Effector memory CD4-positive, alpha-beta T cell (primary cell): ENCODE measurements around the gene ZG16.

Experiments used
- DNase-seq, 3 donors: peaks; one replicate each; pipeline ENCODE4 v3.0.0-alpha.2; 2020
- H3K27ac ChIP-seq: 2 replicates; pipeline ENCODE4 v1.7.0; 2013; ENCODE audit warnings: mild to moderate bottlenecking, low read length, moderate library complexity; ENCODE audit not compliant: insufficient read depth, poor library complexity, severe bottlenecking
- H3K27me3 ChIP-seq: replicated peaks from 2 replicates; pipeline ENCODE4 v1.7.0; 2013; ENCODE audit warnings: mild to moderate bottlenecking, low read length; ENCODE audit not compliant: insufficient read depth, control insufficient read depth, poor library complexity, severe bottlenecking
- H3K36me3 ChIP-seq: 2 replicates; pipeline ENCODE4 v1.7.0; 2013; ENCODE audit warnings: mild to moderate bottlenecking, low read length, moderate library complexity; ENCODE audit not compliant: control insufficient read depth, insufficient read depth
- H3K4me1 ChIP-seq: 2 replicates; pipeline ENCODE4 v1.7.0; 2013; ENCODE audit warnings: low read length, mild to moderate bottlenecking; ENCODE audit not compliant: control insufficient read depth, insufficient read depth, poor library complexity, severe bottlenecking
- H3K4me3 ChIP-seq: 2 replicates; pipeline ENCODE4 v1.7.0; 2013; ENCODE audit warnings: low read length, low read depth, mild to moderate bottlenecking; ENCODE audit not compliant: insufficient read depth, poor library complexity, severe bottlenecking
- H3K9me3 ChIP-seq: 2 replicates; pipeline ENCODE4 v1.7.0; 2013; ENCODE audit warnings: mild to moderate bottlenecking, low read length, moderate library complexity; ENCODE audit not compliant: control insufficient read depth

Gene ZG16

DNA sequence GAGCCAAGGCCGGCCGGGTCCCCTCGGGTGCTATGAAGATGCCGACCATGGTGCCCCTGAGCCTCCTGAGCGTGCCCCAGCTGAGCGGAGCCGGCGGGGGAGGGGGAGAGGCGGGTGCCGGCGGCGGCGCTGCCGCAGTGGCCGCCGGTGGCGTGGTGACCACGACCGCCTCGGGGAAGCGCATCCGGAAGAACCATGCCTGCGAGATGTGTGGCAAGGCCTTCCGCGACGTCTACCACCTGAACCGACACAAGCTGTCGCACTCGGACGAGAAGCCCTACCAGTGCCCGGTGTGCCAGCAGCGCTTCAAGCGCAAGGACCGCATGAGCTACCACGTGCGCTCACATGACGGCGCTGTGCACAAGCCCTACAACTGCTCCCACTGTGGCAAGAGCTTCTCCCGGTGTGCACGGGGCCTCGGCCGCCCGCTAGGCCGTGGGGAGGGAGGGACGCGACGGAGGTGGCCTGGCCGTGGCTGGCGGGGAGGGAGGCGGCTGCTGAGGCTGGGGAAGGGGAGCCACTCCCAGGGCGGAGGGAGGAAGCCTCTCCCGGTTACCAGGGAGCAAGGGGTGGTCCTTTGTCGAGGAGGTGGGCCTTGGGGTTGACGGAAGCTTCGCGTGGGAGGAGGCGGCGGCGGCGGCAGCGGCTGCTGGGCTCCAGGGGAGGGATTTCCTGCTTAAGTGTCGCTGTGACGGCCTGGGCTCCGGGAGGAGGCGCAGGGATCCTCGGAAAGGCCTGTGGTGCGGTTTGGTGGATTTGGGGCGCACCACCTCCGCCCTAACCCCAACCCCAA, 29.6 kb downstream of the ZG16 start:
- peak overlapping the region; percentile 85 for H3K27ac ChIP-seq
- peak overlapping the region; percentile 56 for H3K4me3 ChIP-seq
- peaks cover 56% of the 10 kb centered on the region for H3K4me1 ChIP-seq
- no peaks in the 10 kb centered on the region for H3K9me3 ChIP-seq
- H3K27me3 ChIP-seq: no peaks in the 10 kb centered on the region
- peaks cover 7% of the 10 kb centered on the region for H3K36me3 ChIP-seq
- peak; percentile 80 to 86 (median 85) for DNase-seq

- no peak for DNase-seq
- Histone ChIP-seq H3K27ac (peak overlapping the region; percentile 85), H3K4me1 (peaks cover 56% of the 10 kb centered on the region), H3K4me3 (peak overlapping the region; percentile 75), H3K36me3 (peaks cover 7% of the 10 kb centered on the region), H3K9me3 (no peaks in the 10 kb centered on the region), H3K27me3 (no peaks in the 10 kb centered on the region)
Measured at GRCh38 chr16:29808219-29808900, 30.3 kb downstream of the ZG16 start.

DNA sequence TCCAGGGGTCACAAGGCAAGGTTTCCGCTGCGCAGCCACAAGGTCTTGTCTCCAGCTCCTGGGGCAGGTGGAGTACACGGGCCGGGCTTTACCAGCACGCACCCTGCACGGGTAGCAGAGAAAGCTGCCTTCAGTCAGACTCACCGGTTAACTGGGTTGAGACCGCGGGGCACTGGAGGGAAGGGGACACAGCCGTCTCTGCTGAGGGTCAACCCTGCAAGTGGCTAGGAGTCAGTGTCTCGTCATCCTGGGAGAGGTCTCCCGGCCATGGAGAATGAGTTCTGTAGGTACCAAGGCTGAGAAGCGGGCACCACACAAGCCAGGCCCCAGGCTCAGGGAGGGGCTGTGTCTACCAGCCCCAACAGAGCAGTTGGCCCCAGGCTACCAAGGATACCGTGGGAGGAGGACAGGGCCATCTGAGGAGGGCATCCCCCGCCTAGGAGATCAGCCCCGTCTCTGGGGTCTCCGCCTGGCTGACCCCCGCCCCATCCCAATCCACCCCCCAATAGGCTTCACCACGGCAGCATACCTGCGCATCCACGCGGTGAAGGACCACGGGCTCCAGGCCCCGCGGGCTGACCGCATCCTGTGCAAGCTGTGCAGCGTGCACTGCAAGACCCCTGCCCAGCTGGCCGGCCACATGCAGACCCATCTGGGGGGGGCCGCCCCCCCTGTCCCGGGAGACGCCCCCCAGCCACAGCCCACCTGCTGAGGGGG, 31.1 kb downstream of the ZG16 start:
- DNase-seq: no peak
- Histone ChIP-seq H3K9me3 (no peaks in the 10 kb centered on the region), H3K4me1 (peaks cover 59% of the 10 kb centered on the region), H3K27me3 (no peaks in the 10 kb centered on the region), H3K27ac (peak overlapping the region; percentile 85), H3K4me3 (peak overlapping the region; percentile 75), H3K36me3 (peaks cover 7% of the 10 kb centered on the region)

GRCh38 chr16:29809850-29810698, 32.0 kb downstream of the ZG16 start:
- H3K9me3 ChIP-seq: no peaks in the 10 kb centered on the region
- H3K27ac ChIP-seq: peak overlapping the region; percentile 85
- peaks cover 7% of the 10 kb centered on the region for H3K36me3 ChIP-seq
- peaks cover 59% of the 10 kb centered on the region for H3K4me1 ChIP-seq
- peak overlapping the region; percentile 75 for H3K4me3 ChIP-seq
- no peaks in the 10 kb centered on the region for H3K27me3 ChIP-seq
- DNase-seq: peak in 1 of 3 donors; percentile 25

GRCh38 chr16:29810699-29811169, 32.7 kb downstream of the ZG16 start:
- Histone ChIP-seq H3K4me3 (peak overlapping the region; percentile 75), H3K9me3 (no peaks in the 10 kb centered on the region), H3K27ac (peak overlapping the region; percentile 85), H3K27me3 (no peaks in the 10 kb centered on the region), H3K4me1 (peaks cover 63% of the 10 kb centered on the region), H3K36me3 (peaks cover 7% of the 10 kb centered on the region)
- no peak for DNase-seq

- H3K4me3 ChIP-seq: peak overlapping the region; percentile 75
- H3K4me1 ChIP-seq: peaks cover 63% of the 10 kb centered on the region
- DNase-seq: peak; percentile 60 to 70 (median 62)
- H3K9me3 ChIP-seq: no peaks in the 10 kb centered on the region
- H3K27me3 ChIP-seq: no peaks in the 10 kb centered on the region
- peaks cover 7% of the 10 kb centered on the region for H3K36me3 ChIP-seq
- H3K27ac ChIP-seq: peak overlapping the region; percentile 85
Measured at GRCh38 chr16:29811170-29811895, 33.3 kb downstream of the ZG16 start.

DNA sequence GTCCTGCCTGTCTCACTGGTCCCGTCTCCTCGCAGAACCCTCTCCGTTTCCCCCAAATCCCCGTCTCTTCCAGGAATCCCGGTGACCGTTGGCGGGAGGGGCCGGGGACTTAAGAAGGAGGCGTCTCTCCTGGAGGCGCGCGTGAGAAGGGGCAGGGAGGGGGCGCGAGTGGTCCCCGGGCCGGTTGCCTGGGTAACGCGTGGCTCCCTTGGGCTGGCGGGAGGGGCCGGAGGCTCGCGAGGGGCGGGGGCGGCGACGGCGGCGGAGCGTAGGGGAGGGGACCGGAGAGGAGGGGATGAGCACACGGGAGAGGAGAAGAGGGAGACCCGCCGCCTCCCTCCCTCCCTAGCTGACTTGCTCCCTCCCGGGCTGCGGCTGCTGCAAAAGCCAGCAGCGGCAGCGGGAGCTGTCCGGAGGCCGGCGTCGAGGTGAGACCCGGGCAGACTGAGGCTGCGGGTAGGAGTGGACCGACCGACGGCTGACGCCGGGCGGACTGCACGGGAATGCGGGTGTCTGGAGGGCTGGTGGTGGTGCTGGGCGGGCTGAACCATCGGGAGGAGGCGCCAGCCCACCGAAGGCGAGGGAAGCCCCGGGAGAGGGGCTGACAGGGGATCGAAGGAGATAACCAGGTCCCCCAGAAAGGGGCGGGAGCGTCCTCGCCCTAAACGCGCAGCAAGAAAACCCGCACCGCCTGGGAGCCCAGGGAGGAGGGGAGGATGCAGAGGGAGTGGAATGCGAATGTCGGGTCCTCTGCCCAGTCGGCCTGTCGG, 34.0 kb downstream of the ZG16 start, which contains the start of gene PRRT2:
PRRT2 (plus strand) TSS at position 298 of the 770 bp plus-strand sequence. CDS start 862 bp downstream, outside the sequence.
- peaks cover 64% of the 10 kb centered on the region for H3K4me1 ChIP-seq
- no peaks in the 10 kb centered on the region for H3K27me3 ChIP-seq
- DNase-seq: peak in 1 of 3 donors; percentile 51
- H3K9me3 ChIP-seq: no peaks in the 10 kb centered on the region
- peaks cover 7% of the 10 kb centered on the region for H3K36me3 ChIP-seq
- H3K4me3 ChIP-seq: peak within 1 kb of the TSS; percentile 75
- peak within 1 kb of the TSS; percentile 85 for H3K27ac ChIP-seq

DNA sequence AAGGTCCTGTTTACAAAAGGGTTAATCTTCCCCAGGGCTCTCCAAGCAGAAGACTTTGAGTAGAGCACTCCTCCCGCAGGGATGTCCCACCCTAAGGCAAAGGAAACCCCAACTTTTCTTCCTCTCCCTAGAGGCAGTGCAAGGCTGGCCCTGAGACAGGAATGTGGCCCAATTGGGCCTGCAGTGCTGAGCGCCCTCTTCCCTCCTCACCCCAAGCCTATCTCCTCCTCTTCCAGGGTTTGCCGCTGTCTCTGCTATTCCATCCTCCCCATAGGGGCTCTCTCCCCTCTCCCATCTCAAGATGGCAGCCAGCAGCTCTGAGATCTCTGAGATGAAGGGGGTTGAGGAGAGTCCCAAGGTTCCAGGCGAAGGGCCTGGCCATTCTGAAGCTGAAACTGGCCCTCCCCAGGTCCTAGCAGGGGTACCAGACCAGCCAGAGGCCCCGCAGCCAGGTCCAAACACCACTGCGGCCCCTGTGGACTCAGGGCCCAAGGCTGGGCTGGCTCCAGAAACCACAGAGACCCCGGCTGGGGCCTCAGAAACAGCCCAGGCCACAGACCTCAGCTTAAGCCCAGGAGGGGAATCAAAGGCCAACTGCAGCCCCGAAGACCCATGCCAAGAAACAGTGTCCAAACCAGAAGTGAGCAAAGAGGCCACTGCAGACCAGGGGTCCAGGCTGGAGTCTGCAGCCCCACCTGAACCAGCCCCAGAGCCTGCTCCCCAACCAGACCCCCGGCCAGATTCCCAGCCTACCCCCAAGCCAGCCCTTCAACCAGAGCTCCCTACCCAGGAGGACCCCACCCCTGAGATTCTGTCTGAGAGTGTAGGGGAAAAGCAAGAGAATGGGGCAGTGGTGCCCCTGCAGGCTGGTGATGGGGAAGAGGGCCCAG, 34.9 kb downstream of the ZG16 start:
- no peaks in the 10 kb centered on the region for H3K9me3 ChIP-seq
- DNase-seq: no peak
- H3K4me1 ChIP-seq: peaks cover 62% of the 10 kb centered on the region
- H3K27me3 ChIP-seq: no peaks in the 10 kb centered on the region
- H3K4me3 ChIP-seq: no peak overlapping the region
- H3K27ac ChIP-seq: no peak overlapping the region
- peaks cover 7% of the 10 kb centered on the region for H3K36me3 ChIP-seq
